Activated T-helper 9 cell treated with anti-CD3 and anti-CD28 coated beads, Interleukin-2, amount 50 U/mL, for 16 hours (primary cell): ENCODE measurements around the gene BRINP2.

Experiments
- DNase-seq: peaks from one replicate; pipeline ENCODE4 v3.0.0-alpha.2; 2020; ENCODE audit warnings: low read depth

Gene BRINP2, protein sequence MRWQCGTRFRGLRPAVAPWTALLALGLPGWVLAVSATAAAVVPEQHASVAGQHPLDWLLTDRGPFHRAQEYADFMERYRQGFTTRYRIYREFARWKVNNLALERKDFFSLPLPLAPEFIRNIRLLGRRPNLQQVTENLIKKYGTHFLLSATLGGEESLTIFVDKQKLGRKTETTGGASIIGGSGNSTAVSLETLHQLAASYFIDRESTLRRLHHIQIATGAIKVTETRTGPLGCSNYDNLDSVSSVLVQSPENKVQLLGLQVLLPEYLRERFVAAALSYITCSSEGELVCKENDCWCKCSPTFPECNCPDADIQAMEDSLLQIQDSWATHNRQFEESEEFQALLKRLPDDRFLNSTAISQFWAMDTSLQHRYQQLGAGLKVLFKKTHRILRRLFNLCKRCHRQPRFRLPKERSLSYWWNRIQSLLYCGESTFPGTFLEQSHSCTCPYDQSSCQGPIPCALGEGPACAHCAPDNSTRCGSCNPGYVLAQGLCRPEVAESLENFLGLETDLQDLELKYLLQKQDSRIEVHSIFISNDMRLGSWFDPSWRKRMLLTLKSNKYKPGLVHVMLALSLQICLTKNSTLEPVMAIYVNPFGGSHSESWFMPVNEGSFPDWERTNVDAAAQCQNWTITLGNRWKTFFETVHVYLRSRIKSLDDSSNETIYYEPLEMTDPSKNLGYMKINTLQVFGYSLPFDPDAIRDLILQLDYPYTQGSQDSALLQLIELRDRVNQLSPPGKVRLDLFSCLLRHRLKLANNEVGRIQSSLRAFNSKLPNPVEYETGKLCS

DNA sequence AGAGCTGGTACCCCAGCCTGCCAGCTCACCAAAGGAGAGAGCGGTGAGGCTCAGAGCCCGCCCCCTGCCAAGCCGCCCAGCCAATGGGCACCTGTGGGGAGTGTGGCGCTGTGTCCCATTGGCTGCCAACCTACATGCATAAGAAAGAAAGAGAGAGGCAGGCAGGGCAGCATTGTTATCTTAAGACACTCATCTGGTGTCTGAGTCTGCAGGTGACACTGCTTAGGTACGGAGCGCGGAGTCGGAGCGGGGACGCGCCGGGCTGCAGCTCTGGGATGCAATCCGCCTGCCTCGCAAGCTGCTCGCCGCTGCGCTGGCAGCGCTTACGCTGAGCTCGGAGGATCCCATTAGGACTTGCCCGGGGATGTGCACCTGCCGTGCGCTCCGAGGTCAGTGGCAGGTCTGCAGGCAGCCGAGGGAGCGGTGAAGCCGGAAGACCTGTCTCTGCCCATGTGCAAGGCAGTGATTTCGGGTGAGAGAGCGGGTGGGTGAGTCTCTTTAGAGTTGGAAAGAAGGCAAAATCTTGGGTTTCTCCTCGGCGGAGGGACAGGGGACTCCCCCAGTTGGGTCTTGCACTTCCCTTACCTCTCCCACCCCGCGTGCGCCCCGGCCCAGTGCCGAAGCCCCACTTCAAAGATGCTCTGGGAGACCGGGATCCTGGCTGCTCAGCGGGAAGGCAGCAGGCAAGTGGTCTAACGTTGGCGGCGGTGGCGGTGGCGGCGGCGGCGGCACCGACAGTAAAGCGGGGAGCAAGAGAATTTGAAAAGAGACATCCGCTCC is at the start of gene BRINP2:
TSS of gene BRINP2 (plus strand) at position 203 of the 780 bp plus-strand sequence. CDS start 58,919 bp downstream, outside the sequence.
- no peak for DNase-seq

DNA sequence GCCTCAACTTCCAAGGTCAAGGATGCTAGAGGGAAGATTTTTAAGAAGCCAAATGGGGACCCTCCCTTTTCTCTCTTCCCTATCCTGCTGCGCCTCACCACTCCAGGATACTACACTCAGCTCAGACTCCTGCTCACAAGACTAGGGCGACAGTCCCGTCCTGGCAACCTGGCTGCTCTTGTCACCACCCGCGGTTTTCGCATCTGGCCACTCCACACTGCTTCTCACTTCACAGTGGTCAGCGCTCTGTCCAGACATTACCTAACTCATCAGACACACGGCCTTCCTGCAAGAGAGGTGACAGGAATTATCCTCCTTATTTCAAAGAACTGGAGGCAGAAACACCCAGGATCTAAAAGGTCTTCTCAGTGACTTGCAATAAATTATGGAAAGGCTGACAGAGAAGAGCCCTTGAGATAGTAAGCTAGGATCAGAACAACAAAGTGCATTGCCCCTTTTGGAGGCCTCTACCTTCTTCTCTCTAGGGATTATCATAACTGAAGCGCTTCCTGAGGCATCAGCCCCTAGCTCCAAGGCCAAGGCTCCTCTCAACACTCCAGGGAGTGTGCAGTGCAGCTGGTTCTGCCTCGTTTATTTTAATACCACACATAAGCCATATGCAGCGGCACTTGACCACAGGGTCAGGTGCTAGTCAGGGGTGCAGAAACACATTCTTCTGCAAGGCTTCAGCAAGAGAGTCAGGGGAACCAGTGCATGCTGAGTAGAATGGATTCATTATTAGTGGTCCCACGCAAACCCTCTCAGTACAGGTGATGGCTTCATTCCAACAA is 48.1 kb upstream of the BRINP2 start:
- no peak for DNase-seq

DNA sequence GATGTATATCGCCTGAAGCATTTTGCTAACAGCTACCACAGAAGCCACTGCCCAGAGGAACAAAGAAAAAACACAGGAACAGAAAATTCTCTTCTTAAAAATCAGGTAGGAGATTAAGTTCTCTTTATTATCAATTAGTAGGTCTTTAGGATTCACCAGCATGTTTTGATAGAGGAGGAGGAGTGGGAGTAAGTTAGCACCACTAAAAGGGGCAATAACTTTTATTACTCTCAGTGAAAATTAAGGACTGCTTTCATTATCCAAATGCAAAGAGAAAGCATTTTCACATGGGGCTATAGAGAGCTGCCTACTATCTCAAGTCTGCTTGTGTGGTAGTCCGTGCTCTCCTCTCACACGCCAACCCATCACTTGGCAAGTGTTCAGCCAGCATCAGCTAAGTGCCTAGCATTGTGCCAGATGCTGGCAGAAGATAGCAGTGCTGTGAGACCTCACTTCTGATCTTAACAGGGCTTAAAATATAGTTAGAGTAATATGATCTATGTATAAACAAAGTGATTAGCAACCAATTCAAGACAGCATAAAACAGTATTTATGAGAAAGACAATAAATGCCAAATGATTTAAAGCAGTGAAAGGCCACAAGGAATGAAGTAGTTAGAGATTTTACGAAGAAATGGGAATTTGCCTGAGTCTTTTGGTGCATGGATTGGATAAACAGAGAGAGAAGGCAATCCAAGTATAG is 46.0 kb upstream of the BRINP2 start:
- DNase-seq, result no peak

DNA sequence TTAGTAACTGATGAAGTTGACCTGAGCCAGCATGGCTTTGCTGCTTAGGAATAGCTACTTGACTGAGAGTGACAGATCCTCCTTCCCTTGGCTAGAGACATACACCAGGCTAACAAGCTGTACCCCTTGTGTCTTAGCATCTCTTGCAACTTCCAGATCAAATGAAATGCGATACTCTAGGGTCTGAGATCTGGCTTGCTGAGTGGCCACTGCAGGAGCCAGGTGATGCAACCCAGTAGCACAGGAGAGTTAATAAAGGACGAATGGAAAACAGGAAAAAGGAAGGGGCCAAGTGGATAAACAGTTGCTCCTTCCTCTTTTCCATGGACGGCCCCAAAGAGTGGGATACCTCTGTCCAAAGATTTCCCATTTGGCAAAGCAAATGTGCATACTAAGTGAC is 44.5 kb upstream of the BRINP2 start:
- DNase-seq, result no peak

DNA sequence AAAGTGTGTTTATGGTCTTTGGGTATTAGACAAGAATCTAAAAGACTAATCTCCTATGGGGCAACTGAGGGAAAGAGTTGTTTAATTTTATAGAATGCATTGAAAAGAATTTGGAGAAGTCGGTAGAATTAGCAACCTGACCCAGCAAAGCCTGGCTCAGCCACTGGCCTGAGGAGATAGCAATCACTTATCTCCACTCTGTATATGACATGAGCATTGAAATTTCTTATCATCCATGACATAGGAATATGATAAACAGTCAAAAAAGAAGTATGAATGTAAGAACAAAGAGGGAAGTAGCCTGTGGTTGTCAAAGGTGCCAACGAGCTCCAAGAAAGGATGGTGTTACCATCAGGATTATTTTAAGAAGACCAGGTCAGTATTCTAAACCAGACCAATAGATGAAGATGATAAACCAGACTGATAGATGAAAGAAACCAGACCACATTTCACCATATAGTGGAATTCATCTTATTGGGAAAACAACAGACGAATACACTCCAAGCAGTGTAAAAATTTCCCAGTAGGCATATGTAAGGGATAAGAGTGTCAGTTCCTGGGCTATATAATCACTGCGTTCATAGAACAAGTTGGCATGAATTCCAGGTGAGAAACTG is 42.0 kb upstream of the BRINP2 start:
- no peak for DNase-seq

DNA sequence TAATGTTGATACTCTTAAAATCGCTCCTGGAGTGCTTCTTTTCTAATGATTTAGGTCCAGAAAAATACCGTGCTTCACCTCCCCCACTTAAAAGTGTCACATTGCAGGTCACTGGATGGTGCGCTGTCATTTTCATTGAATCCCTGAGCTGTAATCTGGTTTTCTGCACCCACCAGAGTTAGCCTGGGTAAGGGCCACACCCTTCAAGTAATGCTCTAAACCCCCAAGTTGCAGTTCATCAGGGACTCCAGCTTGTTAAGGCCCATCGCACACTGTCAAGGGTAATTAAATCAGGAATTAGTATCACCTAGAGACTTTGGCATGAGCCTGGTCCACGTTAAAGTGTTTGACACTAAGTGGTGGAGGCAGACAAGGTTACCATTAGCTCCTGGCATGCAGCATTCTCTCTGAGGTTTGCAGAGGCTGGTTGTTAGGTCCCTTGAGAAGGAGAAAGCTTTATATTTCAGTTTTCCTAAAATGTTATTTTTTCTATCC is 40.3 kb upstream of the BRINP2 start:
- no peak for DNase-seq

DNA sequence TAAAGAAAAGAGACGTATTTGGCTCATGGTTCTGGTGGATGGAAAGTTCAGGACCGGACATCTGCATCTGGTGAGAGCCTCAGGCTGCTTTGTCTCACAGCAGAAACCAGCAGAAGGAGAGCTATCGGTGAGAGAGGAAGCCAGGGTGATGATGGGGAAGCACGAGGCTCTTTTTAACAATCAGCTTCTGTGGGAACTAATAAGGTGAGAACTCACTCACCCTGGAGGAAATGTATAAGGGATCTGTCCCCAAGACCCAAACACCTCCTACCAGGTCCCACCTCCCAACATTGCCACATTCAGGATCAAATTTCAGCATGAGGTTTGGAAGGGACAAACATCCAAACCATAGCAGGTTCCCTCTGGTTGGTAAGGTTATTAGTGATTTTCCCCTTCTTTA is 39.0 kb upstream of the BRINP2 start:
- DNase-seq, result no peak

DNA sequence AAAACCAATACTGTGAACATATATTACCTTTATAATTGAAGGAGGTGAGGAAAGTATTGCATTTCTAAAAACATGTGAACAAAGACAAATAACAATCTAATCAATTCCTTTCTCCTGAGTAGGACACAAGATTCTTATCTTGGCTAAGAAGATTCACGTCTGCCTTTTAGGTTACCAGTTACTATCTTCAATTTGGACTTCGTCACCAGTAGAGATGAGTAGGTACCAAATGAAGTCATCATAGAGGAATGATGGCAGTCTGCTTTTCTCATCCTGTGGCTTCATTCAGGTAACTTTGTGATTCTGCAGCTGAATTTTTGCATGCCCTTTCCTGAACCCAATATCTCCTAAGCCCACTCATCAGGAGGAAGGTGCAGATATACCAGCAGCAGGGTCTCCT is 38.6 kb upstream of the BRINP2 start:
- DNase-seq, result no peak

DNA sequence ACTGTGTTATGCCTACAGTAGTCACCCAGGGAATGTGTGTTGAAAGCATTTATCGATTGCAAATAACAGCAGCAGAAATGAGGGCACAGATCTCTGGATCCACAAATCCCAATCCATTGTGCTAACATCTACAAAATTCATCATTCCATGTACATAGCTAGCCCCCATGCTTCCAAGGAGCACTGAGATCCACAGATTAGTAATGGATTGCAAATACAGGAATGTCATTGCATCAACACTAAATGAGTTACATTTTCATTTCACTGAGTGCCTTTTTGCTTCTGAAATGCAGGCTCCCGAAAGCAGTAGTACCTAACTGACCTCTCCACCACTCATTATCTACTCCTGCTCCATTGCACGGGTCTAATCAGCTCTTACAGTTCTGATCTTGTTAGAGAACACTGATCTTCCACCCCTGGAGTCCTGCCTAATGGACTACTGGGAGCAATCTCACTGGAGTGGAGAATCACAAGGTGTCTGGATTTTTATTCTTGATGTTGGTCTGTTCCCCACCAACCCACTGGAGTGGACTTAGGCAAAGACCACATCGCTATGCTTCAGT is 36.7 kb upstream of the BRINP2 start:
- DNase-seq, result no peak

DNA sequence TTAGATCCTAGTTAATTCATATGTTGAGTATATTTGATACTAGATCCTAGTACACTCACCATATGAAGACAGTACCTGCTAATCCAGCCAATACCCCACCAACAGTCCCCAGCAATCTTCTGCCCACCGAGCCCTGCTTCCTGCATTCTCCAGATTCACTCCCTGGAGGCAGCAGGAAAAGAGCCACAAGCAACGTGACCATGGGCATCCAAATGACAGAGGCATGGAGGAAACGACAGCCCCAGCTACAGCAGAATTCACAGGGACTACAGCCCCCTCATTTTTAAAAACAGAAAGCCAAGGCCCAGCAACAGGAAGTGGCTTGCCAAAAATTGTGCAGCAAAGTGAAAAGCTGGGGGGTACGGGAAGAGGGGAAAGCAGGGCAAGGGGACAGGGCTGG is 35.5 kb upstream of the BRINP2 start:
- DNase-seq, result no peak

DNA sequence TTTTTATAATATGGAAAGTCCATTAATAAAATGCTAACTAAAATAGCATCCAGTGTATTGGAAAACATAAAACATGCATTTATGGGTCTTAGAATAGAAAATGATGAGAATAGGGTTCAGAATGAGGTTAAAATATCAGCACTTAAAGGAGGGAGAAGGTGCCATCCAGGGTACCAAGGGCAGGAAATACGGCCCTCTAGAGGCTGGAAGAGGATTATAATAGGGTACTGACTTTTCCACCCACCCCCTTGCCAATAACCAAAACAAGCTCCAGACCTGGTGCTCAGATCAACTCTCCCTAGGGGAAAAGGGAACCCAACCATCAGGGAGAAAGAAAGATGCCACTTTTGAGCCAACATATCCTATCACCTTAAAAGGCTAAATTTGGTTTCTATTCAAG is 32.9 kb upstream of the BRINP2 start:
- DNase-seq, result no peak

DNA sequence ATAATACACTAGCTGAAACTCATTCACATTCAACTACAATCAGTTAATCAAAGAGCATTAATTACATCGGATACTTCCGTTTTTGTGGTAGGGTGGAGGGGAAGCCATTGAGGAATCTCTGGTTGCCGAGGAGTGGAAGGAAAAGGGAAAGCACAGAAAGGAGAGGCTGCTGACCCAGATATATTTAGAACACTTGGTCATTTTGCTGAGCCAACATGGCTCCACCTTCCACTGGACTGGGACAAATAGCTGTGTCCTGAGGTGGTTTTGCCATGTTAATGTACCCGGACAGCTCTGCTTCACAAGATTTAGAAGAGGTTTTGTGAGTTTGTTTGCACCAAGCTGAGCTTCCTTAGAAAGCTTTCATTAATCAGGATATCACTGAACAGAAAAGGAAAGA is 32.4 kb upstream of the BRINP2 start:
- no peak for DNase-seq

DNA sequence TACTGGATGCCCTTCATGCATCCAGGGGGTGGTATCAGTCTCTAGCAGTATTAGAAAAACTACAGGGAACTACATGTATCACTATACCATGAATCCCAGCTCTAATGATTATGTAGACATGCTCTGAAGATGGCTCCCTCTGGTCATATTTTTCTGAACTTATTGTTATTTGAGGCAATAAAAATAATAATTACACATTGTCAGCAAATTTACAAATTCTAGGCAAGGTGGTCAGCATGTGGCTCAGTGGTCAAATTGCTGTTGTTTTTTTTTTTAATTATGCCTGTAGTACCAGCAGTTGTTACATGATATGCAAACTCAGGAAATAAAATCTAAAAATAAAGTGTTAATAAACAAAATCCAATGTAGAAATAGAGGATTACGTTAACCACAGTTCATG is 28.7 kb upstream of the BRINP2 start:
- no peak for DNase-seq

DNA sequence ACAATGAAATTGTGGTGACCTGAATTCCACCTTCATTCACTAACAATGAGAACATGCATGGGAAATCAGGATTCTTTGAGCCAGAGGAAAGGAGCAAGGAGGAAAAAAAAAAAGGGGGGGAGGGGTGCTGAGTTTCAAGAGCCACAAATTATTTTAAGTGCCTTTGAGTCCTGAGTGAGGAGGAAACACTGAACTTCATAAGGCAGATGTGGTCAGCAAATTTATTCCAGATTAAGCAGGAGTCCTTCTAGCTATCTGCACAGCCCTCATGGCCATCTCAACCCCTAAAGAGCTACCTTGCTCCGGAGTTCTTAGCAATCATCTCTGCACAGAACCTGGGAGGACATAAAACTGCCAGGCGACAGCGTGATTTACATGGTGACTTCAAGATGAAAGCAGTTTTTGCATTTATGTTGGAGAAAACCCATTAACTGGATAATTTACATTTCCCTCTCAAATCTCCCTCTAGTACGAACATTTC is 27.9 kb upstream of the BRINP2 start:
- DNase-seq, result no peak

DNA sequence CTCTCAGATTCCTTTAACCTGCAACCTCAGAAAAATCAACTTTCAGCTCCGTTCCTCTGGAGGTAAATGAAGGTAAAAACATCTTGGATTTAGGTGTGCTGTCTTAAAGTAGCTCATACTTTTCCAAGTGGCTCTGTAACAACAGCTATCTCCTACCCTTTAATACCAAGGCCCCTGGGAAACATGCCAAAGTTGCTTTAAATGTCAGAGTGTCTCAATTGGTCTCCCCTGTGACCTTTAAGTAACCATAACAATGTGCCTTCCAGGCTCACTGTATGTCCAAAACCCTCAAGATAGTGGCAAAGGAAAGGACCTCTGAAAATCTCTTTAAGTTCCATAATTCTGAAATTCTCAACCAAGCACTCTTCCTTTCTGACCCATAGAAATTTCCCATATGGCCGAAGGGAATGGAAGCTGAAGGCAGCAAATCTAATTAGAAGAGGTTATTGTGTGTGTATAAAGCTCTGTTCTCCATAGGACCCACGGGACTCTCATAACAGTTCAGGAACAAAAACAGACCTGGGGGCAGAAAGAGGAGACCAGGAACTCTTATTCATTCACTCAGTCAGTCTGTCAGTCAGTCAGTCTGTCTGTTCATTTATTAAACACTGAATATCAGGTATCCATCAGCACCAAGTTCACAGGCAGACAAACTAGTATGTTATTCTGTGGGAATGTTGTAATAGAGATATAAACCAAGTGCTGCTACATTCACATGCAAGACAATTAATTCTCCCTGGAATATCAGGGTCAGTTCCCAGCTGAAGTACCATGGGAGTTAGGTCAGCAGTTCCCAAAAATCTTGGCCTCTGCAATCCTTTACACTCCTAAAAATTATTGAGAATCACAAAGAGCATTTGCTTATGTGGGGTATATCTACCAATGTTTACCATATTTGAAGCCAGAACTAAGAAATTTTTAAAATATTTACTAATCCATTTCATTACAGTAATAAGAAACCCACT is 25.4 kb upstream of the BRINP2 start:
- no peak for DNase-seq

DNA sequence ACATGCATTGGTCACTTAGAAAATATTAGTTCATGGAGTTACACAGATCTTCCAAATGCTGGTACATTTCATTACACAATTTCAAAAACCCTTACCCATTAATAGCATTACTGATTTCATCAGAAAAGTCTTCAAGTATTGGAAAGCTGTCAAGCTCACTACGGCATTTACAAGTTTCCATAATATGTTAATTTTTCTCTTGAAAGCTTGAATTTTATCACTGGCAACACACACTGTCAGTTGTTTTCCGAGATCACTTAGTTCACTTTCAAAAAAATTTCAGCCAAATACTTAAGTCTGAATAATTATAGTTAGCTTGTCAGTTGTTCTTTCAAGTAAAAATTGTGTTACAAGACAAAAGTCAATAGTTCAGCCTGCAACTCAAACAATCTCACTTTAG is 24.3 kb upstream of the BRINP2 start:
- no peak for DNase-seq

DNA sequence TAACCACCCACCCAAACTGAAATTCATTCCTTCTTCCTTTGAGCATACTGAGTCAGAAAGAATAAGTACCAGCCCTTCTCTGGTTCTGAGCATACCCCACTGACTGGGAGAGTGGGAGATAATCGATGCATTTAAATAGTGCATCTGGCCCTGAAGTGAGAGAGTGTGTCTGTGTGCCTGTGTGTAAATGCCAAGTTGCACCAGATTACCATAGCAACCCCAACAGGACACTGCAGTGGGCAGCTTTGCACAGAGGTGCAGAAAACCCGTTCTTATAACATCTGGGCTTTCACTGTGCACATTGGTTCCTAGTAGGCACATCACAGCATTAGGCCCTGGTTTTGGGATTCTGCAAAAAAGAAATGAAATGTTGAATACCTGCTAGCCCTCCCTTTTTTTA is 8.5 kb upstream of the BRINP2 start:
- no peak for DNase-seq

DNA sequence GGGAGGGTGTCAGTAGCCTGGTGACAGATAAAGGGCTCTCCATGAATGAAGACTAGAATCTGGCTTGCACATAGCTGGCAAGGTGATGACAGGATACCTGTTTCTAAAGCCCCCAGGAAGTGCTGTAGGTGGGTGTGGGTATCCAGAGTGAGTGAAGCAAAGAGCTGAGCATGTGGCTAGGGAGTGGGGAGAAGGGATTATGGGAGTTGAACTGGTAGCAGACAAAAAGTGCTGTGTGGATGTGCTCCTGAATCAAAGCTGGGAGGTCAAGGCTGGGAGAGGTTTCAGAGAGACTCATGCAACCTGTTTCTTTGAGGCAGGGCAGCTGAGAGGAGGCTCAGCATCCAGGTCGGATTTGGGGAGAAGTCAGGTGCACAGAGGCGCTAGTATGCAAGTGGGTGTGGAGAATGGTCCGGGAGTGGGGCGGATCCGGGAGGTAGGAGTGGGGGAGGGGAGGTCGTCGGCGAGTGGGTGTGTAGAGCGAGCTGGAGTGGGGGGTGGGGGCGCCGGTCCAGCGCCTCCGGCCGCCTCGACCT is 6.8 kb upstream of the BRINP2 start:
- DNase-seq, result no peak
